ENCODE measurements around the gene NRG2. TPM values are rescaled to one million over a fixed set of nuclear protein-coding genes. Genes with fewer than 3 reads are reported as not detected.

The NRG2 gene
- total and polyA plus RNA-seq, 2 experiments from 2014 or later = 0.37 to 1.3 TPM

- Mint-ChIP-seq H3K36me3 (ENCODE audit: low read depth) (no peaks in the 10 kb centered on the region), H3K4me3 (no peak overlapping the region), H3K9me3 (no peaks in the 10 kb centered on the region; the same call in 2 of the 3 replicates), H3K4me1 (no peaks in the 10 kb centered on the region; the same call in 2 of the 3 replicates), H3K27ac (no peak overlapping the region), H3K27me3 (ENCODE audit: insufficient read depth, low read depth, poor library complexity) (peaks cover 21% of the 10 kb centered on the region)
- Histone ChIP-seq H3K4me3 (no peak overlapping the region), H3K27me3 (ENCODE audit: insufficient read depth) (no peaks in the 10 kb centered on the region), H3K4me1 (ENCODE audit: insufficient read depth) (no peaks in the 10 kb centered on the region), H4K20me1 (replicated peaks; ENCODE audit: insufficient read depth) (no peaks in the 10 kb centered on the region), H3K79me2 (replicated peaks; ENCODE audit: insufficient read depth) (no peaks in the 10 kb centered on the region), H3F3A (replicated peaks; ENCODE audit: low read depth) (no peaks in the 10 kb centered on the region), H2AFZ (no peak overlapping the region), H3K4me2 (no peak overlapping the region), H3K36me3 (ENCODE audit: insufficient read depth) (no peaks in the 10 kb centered on the region), H3K9me2 (ENCODE audit: insufficient read depth) (no peaks in the 10 kb centered on the region), H3K27ac (ENCODE audit: low read depth) (no peak overlapping the region)
- no peak for TF ChIP-seq CTCF (conservative IDR thresholded peaks at IDR 0.05; ENCODE audit: low read depth in 2 of 2)
- TF ChIP-seq JUNB (IDR thresholded peaks at IDR 0.05; ENCODE audit: unreplicated experiment) = no peak
- TF ChIP-seq ZNF331 (CRISPR knock-in tag; IDR thresholded peaks at IDR 0.05; ENCODE audit: low read depth) = no peak
- no peak for TF ChIP-seq EZH2phosphoT487 (IDR thresholded peaks at IDR 0.05; ENCODE audit: unreplicated experiment)
- TF ChIP-seq EZH2 (IDR thresholded peaks at IDR 0.05; ENCODE audit: low read depth, unreplicated experiment) = no peak
- no peak for TF ChIP-seq ZNF114 (CRISPR knock-in tag; IDR thresholded peaks at IDR 0.05)
- TF ChIP-seq REST (IDR thresholded peaks at IDR 0.05; ENCODE audit: unreplicated experiment) = no peak
- no peak for TF ChIP-seq ZNF462 (CRISPR knock-in tag; IDR thresholded peaks at IDR 0.05)
- TF ChIP-seq NANOG (IDR thresholded peaks at IDR 0.05; ENCODE audit: borderline replicate concordance) = no peak
- TF ChIP-seq ETS1 (IDR thresholded peaks at IDR 0.05) = no peak
- TF ChIP-seq STAT1 (IDR thresholded peaks at IDR 0.05; ENCODE audit: unreplicated experiment) = no peak
- no peak for TF ChIP-seq POLR2AphosphoS5 (IDR thresholded peaks at IDR 0.05; ENCODE audit: low read depth)
- TF ChIP-seq CREB1 (CRISPR knock-in tag; IDR thresholded peaks at IDR 0.05; ENCODE audit: low read depth) = no peak
- no peak for ATAC-seq
- no peak for DNase-seq (ENCODE audit: low spot score)
Observed at GRCh38 chr5:139809331-139809810, 233.7 kb downstream of the NRG2 start.

Data from GM23338 (cell line).